HUES6 (cell line): ENCODE results near the gene FOXP1.

Source experiments
- H3K27ac ChIP-seq: 2 replicates; pipeline ENCODE4 v1.7.0; 2013; ENCODE audit warnings: low read depth, mild to moderate bottlenecking, low read length, inconsistent platforms
- H3K27me3 ChIP-seq: 2 replicates; pipeline ENCODE4 v1.6.1; 2013; ENCODE audit warnings: low read length; ENCODE audit not compliant: control insufficient read depth, insufficient read depth
- H3K36me3 ChIP-seq: 2 replicates; pipeline ENCODE4 v1.6.1; 2013; ENCODE audit warnings: low read length; ENCODE audit not compliant: control insufficient read depth, insufficient read depth
- H3K4me1 ChIP-seq: 2 replicates; pipeline ENCODE4 v1.6.1; 2013; ENCODE audit warnings: low read length; ENCODE audit not compliant: control insufficient read depth, insufficient read depth
- H3K4me3 ChIP-seq: 2 replicates; pipeline ENCODE4 v1.5.1; 2013; ENCODE audit warnings: low read depth, low read length
- H3K9ac ChIP-seq: one replicate; pipeline ENCODE4 v1.6.1; 2013; ENCODE audit warnings: mild to moderate bottlenecking, low read length
- H3K9me3 ChIP-seq: 2 replicates; pipeline ENCODE4 v1.6.1; 2013; ENCODE audit warnings: low read depth, low read length; ENCODE audit not compliant: control insufficient read depth, insufficient read depth

Gene FOXP1

DNA sequence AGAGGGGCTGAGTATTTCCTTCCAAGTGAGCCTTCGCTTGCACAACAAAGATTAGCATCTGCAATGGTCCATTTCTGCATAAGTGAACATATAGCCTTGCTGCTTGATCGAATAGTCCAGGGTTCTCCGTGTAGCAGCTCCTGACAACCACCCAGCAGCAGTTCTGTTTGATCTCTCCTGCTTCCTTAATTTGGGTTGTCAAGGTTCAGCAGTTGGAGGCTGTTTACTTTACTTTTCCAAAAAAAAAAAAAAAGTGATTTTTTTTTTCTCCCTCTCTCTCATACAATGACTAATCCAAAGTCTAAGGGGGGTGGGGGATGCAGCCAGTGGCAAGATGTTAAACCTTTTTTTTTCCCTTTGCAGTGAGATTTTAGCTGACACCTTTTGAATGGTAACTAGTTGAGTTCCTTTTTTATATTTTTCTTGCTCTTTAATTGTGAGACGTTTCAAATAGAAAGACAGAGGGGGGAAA lies 3.6 kb downstream of the FOXP1 start:
- Histone ChIP-seq H3K4me3 (no peak overlapping the region), H3K9ac (no peak overlapping the region), H3K27ac (no peak overlapping the region), H3K4me1 (peaks cover 17% of the 10 kb centered on the region), H3K36me3 (no peaks in the 10 kb centered on the region), H3K9me3 (no peaks in the 10 kb centered on the region), H3K27me3 (peaks cover 30% of the 10 kb centered on the region)

DNA sequence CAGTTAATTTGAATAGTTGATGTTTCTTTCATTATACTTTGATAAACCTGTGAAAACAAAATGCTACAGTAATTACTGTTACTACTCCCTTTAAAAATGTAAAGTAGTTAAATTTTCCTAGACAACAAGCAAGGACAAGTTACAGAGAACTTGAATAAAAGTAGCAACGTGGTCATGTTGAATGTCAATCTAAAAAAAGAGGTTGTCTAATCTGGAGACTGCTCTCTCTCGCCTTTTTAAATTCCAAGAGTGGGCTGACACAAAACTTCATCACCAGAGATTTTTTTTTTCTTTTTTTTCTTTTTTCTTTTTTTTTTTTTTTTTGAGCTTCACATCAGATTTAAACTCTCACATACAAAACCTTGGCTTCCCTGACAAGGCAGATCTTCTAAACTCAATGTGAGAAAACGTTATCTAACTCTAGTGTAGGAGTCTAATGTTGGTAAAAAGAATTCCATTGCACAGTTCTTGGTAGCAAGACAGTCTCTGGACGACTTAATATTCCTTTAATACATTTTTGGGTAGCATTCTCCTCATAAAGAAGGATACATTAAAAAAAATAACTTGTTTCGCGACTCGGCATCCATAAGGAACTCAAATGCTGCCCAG lies 4.1 kb downstream of the FOXP1 start:
- H3K9ac ChIP-seq: no peak overlapping the region
- no peak overlapping the region for H3K27ac ChIP-seq
- H3K27me3 ChIP-seq: peaks cover 30% of the 10 kb centered on the region
- H3K4me3 ChIP-seq: no peak overlapping the region
- H3K9me3 ChIP-seq: no peaks in the 10 kb centered on the region
- H3K4me1 ChIP-seq: peaks cover 13% of the 10 kb centered on the region
- H3K36me3 ChIP-seq: no peaks in the 10 kb centered on the region

DNA sequence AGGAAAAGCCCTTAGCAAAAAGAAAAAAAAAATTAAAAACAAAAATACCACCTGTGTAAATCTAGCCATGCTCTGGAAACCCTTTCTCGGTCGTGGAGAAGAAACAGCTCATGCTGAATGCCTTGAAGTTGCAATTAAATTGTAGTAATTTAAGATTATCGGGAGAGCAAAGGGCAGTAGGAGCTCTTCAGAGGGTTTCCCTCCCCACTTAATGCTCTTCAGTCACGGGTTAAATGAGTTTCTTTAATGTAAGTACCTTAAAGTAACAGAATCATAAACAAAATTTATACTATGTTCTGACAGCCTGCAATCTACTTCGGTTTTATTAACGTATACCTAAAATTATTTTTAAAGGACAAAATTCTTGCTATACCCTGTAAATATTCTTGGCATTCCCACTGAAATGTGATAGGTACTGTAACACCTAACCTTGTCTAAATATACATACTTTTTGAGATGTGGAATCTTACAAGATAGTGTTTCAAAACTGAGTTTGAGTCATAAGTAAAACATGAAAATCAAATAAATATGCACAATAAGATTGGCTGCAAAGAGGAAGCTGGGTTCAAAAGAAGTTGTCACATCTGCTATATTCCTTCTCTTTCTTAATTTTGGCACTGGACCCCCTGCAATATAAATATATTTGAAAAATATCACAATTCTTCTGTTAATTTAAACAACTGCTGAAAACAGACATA lies 5.3 kb downstream of the FOXP1 start:
- Histone ChIP-seq H3K4me3 (no peak overlapping the region), H3K27ac (no peak overlapping the region), H3K9ac (no peak overlapping the region), H3K27me3 (peaks cover 30% of the 10 kb centered on the region), H3K9me3 (no peaks in the 10 kb centered on the region), H3K4me1 (peaks cover 19% of the 10 kb centered on the region), H3K36me3 (no peaks in the 10 kb centered on the region)

DNA sequence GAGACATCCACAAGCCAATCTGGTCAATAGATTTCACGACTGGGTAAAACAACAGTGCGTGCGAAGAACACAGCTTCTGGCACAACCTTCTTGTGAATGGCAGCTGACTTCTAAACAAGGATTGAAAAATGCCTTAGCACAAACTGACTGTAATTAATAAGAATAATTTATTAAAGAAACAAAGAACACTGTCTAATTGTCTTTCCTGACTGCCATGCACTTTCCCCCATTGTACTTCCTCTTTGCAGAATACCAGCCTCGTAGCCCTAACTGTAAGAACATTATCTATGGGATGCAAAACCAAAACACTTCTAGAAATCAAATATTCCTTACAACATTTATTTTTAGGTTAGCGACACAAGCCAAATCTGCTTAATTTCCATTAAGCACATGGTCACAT lies 6.5 kb downstream of the FOXP1 start:
- Histone ChIP-seq H3K36me3 (no peaks in the 10 kb centered on the region), H3K27me3 (peaks cover 23% of the 10 kb centered on the region), H3K27ac (no peak overlapping the region), H3K9ac (no peak overlapping the region), H3K4me3 (no peak overlapping the region), H3K4me1 (peaks cover 23% of the 10 kb centered on the region), H3K9me3 (no peaks in the 10 kb centered on the region)

DNA sequence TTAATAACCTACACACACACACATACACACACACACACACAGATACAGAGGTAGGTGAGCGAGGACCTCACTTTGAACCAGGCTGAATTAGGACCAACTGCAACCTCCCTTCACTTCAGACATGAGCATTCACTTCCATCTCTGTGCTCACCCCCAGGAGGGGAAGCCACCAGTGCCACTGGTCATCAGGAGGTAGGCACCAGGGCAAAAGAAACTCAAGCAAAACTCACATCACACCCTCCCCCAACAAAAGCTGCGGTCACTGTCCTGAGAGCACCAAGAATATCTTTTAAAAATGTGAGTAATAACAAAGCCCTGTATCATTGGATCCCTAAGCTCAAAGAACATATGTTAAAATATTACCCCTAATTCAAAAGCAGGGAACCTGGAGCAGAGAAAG lies 8.1 kb downstream of the FOXP1 start:
- Histone ChIP-seq H3K4me3 (no peak overlapping the region), H3K27ac (no peak overlapping the region), H3K4me1 (peaks cover 19% of the 10 kb centered on the region; the same call in 1 of the 2 replicates), H3K27me3 (peaks cover 8% of the 10 kb centered on the region), H3K9ac (no peak overlapping the region), H3K9me3 (no peaks in the 10 kb centered on the region), H3K36me3 (no peaks in the 10 kb centered on the region)

DNA sequence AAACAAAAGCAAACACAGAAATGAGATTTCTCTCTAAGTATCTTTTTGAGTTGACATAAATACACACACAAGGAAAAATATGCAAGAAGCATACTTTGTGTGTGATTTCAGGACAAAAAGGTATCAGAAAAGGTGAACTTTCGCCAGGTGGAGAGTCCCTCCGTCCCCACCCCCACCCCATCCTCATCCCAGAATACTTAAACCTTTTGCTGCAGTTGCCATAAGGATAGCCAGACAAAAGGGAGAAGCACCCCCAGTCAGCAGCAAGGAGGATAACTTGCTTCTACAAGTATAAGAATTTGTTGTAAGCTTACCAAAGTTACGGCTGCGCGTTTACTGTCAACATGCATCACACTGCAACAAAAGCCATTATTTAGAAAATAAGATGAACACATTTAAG lies 10.3 kb downstream of the FOXP1 start:
- Histone ChIP-seq H3K27me3 (no peaks in the 10 kb centered on the region), H3K27ac (no peak overlapping the region), H3K9me3 (no peaks in the 10 kb centered on the region), H3K4me3 (no peak overlapping the region), H3K4me1 (peaks cover 12% of the 10 kb centered on the region), H3K36me3 (no peaks in the 10 kb centered on the region), H3K9ac (no peak overlapping the region)

DNA sequence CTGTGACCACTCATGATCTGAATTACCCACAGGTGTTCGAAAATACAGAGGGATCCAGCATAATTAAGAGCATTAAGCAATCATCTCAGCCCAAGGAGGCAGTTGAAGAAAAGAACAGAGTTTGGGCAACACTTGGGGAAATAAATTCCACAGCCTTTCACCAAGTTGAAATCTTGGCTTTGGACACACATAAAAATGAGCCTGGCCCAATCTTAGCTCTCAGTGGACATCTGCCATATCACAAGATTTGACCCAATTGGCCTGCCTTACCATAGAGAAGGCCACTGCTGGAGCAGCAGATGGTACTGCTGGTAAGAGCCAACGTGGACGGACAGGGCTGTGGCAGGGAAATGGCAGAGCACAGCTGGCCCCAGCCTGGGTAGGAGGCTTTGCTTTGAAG lies 13.0 kb downstream of the FOXP1 start:
- no peak overlapping the region for H3K27ac ChIP-seq
- no peaks in the 10 kb centered on the region for H3K27me3 ChIP-seq
- no peaks in the 10 kb centered on the region for H3K36me3 ChIP-seq
- H3K9me3 ChIP-seq: no peaks in the 10 kb centered on the region
- no peak overlapping the region for H3K4me3 ChIP-seq
- peaks cover 14% of the 10 kb centered on the region for H3K4me1 ChIP-seq
- no peak overlapping the region for H3K9ac ChIP-seq

DNA sequence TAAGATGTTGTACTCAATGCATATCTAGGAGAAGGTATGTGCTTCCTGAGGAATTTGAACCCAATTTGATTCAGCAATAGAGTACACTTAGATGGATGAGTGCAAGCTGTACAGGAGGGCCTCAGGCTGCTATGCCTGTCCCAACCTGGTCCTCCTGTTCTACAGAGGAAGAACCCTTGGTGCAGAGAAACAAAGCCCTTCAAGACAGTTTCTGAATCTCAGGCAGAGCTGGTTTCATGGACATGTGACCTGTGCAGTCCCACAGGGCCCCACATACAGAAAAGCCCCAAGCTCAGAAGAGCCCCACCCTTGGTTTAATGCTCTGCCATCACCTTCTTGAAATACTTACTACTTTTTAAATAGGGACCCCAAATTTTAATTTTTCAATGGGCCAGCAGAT lies 15.3 kb downstream of the FOXP1 start:
- Histone ChIP-seq H3K27me3 (no peaks in the 10 kb centered on the region), H3K36me3 (no peaks in the 10 kb centered on the region), H3K9ac (no peak overlapping the region), H3K27ac (no peak overlapping the region), H3K9me3 (no peaks in the 10 kb centered on the region), H3K4me1 (peaks cover 8% of the 10 kb centered on the region), H3K4me3 (no peak overlapping the region)

DNA sequence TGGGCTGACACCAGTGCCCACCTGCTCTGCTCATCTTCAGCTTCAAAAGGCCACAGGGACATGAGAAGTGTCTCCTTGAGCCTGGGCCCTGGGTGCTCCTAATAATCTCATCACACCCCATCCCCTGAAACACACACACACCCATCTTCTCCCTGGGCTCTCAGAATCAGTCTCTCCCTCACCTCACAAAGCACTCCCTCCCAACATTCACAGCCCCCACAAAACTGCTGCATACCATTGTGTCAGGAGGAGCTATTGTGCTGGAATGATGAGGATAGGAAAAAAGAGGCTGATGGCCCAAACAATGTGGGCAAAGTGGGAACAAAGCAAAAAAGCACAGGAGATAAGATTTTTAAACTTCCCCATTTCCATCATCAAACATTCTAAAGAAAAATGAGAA lies 16.8 kb downstream of the FOXP1 start:
- Histone ChIP-seq H3K27me3 (no peaks in the 10 kb centered on the region), H3K36me3 (no peaks in the 10 kb centered on the region), H3K9ac (no peak overlapping the region), H3K9me3 (no peaks in the 10 kb centered on the region), H3K4me3 (no peak overlapping the region), H3K27ac (no peak overlapping the region), H3K4me1 (peaks cover 3% of the 10 kb centered on the region; the same call in 1 of the 2 replicates)

DNA sequence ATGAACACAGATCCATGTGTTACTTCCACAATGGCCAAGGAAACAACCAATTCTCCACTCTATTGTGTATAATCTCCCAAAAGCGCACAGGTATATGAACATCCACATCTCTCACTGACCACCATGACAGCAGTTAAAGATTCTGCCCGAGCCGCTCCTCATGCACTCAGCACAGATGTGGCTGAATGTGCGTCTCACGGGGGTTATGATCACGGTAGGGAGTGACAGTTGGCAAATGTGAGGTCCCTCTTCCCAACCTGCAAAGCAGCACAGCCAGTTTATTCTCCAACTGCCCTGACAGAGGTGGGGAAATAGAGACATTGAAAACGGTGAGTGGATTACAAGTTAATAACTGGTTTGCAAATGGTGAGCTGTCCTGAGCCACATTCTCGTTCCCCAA lies 17.6 kb downstream of the FOXP1 start:
- H3K4me3 ChIP-seq: no peak overlapping the region
- H3K27ac ChIP-seq: no peak overlapping the region
- peaks cover 3% of the 10 kb centered on the region; the same call in 1 of the 2 replicates for H3K4me1 ChIP-seq
- H3K27me3 ChIP-seq: no peaks in the 10 kb centered on the region
- no peaks in the 10 kb centered on the region for H3K36me3 ChIP-seq
- no peaks in the 10 kb centered on the region for H3K9me3 ChIP-seq
- H3K9ac ChIP-seq: no peak overlapping the region

DNA sequence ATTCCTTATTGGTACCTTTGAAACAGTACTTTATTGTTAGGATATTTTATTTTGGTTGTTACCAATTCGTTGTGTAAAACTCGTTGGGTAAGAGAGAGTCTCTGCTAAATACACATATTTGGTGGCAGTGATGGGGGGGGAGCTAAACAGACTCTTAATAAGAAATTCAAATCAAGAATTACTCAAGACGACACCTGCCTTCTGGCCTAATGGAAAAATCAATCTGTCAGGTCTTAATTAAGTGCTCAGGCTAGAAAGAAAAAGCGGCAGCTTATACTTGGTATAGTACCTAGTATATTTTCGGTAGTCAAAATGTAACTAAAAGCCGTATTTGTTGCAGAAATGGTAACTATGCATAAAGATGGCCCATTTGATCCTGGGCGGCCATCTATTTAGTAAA lies 18.2 kb downstream of the FOXP1 start:
- no peaks in the 10 kb centered on the region for H3K9me3 ChIP-seq
- H3K4me3 ChIP-seq: no peak overlapping the region
- H3K9ac ChIP-seq: no peak overlapping the region
- no peaks in the 10 kb centered on the region for H3K36me3 ChIP-seq
- H3K4me1 ChIP-seq: peaks cover 3% of the 10 kb centered on the region; the same call in 1 of the 2 replicates
- no peaks in the 10 kb centered on the region for H3K27me3 ChIP-seq
- H3K27ac ChIP-seq: no peak overlapping the region
